Esophagus muscularis mucosa (tissue), 4 donors: ENCODE results near the gene SCN9A.

Experiments used
- CTCF ChIP-seq, 3 experiments: fragments of 200-600 bp in 2 of 3; fragments of 450-650 bp in 1 of 3; sonication (generic) in 2 of 3; IDR thresholded peaks; one replicate each; pipeline ENCODE4 v1.5.1; 2017 to 2019; ENCODE audit warnings: antibody characterized with exemption in 3 of 3, mild to moderate bottlenecking in 2 of 3, moderate library complexity in 1 of 3
- EP300 ChIP-seq: sonication (generic); formaldehyde crosslinking; IDR thresholded peaks from one replicate; pipeline ENCODE4 v1.6.1; 2017; ENCODE audit warnings: antibody characterized with exemption
- POLR2A ChIP-seq: fragments of 450-650 bp; IDR thresholded peaks from one replicate; pipeline ENCODE4 v1.6.1; 2017; ENCODE audit warnings: antibody characterized with exemption, moderate library complexity, mild to moderate bottlenecking, low read depth
- POLR2AphosphoS5 ChIP-seq, 2 donors: sonication (generic); formaldehyde crosslinking; IDR thresholded peaks; one replicate each; pipeline ENCODE4 v1.6.1; 2017; ENCODE audit warnings: antibody characterized with exemption in 2 of 2

GRCh38 chr2:166410828-166411472 lies 35.2 kb upstream of the SCN9A start:
- TF ChIP-seq POLR2A (no peak), POLR2AphosphoS5 (IDR thresholded peaks at IDR 0.05) (no peak), CTCF (IDR thresholded peaks at IDR 0.05) (no peak), EP300 (no peak)
